Lower lobe of right lung (tissue), 2 donors: ENCODE measurements around the gene ZC3H6. TPM values are rescaled to one million over a fixed set of nuclear protein-coding genes. Genes with fewer than 3 reads are reported as not detected.
"Not testable (repeated sequence)": the region's sequence is repeated elsewhere in the genome, so short reads cannot be mapped to it uniquely, and the experiment has no call there.

Experiments used
- ATAC-seq, 2 donors: fragments of 200-7000 bp; cut with Tn5 transposase; one replicate each; pipeline ENCODE4 v1.9.1; 2020 to 2022; ENCODE audit warnings: mild to moderate bottlenecking in 2 of 2, moderate library complexity in 2 of 2
- DNase-seq: peaks from one replicate; pipeline ENCODE4 v3.0.0-alpha.2; 2020
- H3K27ac ChIP-seq: fragments of 200-600 bp; one replicate; pipeline ENCODE4 v1.8.0; 2022
- H3K27me3 ChIP-seq: fragments of 200-600 bp; one replicate; pipeline ENCODE4 v1.8.0; 2022; ENCODE audit warnings: low read depth
- H3K36me3 ChIP-seq: fragments of 200-600 bp; one replicate; pipeline ENCODE4 v1.8.0; 2022; ENCODE audit warnings: mild to moderate bottlenecking
- H3K4me1 ChIP-seq: fragments of 200-600 bp; one replicate; pipeline ENCODE4 v1.8.0; 2022
- H3K4me3 ChIP-seq: fragments of 200-600 bp; one replicate; pipeline ENCODE4 v1.8.0; 2022; ENCODE audit warnings: mild to moderate bottlenecking
- H3K9me3 ChIP-seq: fragments of 200-600 bp; one replicate; pipeline ENCODE4 v1.8.0; 2022
- intact Hi-C: fragments of 100-400 bp; cut with DNase I; formaldehyde crosslinking; loops from one replicate; pipeline ENCODE4 v1.11.0; 2022
- total RNA-seq: library from RNA; stranded (reverse); fragmentation: NEBNext Ultra II Directional; extraction: Animal tissue kit (Norgen Biotek cat#: 25700); gene quantifications from one replicate; pipeline ENCODE4 v1.2.1, GENCODE V29; 2021
- TF ChIP-seq, protein P1 (sequence below): fragments of 200-600 bp; IDR thresholded peaks from one replicate; pipeline ENCODE4 v1.8.0; 2022; ENCODE audit warnings: antibody characterized with exemption, mild to moderate bottlenecking
- donor health status: DM: no; HTN: yes; CAD: no; lungs with severe emphysema.

ZC3H6 gene
- total RNA-seq, 1 donor from 2014 or later: 18.0 TPM

DNA sequence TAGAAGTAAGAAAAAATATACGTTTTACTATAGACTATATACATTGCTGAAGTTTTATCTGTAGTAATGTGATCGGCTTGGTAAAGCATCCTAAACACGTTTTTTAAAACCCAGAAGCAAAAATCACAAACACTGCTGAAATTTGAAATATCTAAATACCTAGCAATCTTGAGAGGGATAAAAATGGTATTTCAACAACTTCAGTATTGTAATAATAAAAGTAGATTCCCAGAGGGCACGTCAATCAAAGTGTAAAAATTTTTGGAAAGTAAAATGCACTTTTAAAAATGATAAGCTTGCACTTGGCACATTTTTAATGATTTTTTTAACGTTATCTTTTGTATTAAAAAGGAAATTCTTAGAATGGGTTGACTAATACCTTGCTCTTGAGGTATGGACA is 1.6 kb downstream of the ZC3H6 start:
- ATAC-seq (no peak), DNase-seq (no peak)
- Histone ChIP-seq H3K4me3 (peak overlapping the region; percentile 85), H3K9me3 (no peaks in the 10 kb centered on the region), H3K36me3 (no peaks in the 10 kb centered on the region), H3K27ac (no peak overlapping the region), H3K27me3 (no peaks in the 10 kb centered on the region), H3K4me1 (peaks cover 14% of the 10 kb centered on the region)
- intact Hi-C loops: no loop called here
- TF ChIP-seq, protein P1, sequence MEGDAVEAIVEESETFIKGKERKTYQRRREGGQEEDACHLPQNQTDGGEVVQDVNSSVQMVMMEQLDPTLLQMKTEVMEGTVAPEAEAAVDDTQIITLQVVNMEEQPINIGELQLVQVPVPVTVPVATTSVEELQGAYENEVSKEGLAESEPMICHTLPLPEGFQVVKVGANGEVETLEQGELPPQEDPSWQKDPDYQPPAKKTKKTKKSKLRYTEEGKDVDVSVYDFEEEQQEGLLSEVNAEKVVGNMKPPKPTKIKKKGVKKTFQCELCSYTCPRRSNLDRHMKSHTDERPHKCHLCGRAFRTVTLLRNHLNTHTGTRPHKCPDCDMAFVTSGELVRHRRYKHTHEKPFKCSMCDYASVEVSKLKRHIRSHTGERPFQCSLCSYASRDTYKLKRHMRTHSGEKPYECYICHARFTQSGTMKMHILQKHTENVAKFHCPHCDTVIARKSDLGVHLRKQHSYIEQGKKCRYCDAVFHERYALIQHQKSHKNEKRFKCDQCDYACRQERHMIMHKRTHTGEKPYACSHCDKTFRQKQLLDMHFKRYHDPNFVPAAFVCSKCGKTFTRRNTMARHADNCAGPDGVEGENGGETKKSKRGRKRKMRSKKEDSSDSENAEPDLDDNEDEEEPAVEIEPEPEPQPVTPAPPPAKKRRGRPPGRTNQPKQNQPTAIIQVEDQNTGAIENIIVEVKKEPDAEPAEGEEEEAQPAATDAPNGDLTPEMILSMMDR: no peak

DNA sequence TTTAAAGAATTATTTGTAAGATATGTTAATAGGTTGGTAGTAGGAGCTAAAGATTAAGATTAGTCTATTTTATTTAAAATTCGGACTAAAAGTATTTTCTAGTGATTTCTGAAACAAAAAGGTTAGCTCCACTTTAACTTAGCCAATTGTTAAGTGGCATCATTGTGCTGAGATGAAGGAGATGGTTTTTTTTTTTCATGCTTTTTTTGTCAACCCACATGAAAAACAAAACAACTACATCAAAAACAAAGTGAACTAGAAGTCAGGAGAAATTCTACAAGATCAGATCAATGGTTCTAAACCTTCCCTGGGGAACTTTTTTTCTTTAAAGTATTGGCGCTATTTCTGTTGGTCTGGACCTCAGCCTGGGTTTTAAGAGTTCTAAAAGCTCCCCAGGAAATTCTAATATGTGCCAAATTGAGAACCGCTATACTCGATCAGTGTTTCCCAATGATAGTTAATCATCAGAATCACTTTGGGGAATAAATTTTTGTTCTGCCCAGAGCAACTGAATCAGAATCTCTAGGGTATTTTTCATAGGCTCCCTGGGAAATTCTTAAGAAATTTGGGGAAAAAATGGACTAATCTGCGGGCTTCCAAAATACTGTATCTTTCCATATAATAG is 2.3 kb downstream of the ZC3H6 start:
- no peak for ATAC-seq
- DNase-seq: no peak
- H3K9me3 ChIP-seq: no peaks in the 10 kb centered on the region
- H3K4me3 ChIP-seq: no peak overlapping the region
- intact Hi-C loops: no loop called here
- no peak overlapping the region for H3K27ac ChIP-seq
- H3K36me3 ChIP-seq: no peaks in the 10 kb centered on the region
- H3K4me1 ChIP-seq: peaks cover 17% of the 10 kb centered on the region
- TF ChIP-seq, protein P1: no peak
- H3K27me3 ChIP-seq: no peaks in the 10 kb centered on the region

DNA sequence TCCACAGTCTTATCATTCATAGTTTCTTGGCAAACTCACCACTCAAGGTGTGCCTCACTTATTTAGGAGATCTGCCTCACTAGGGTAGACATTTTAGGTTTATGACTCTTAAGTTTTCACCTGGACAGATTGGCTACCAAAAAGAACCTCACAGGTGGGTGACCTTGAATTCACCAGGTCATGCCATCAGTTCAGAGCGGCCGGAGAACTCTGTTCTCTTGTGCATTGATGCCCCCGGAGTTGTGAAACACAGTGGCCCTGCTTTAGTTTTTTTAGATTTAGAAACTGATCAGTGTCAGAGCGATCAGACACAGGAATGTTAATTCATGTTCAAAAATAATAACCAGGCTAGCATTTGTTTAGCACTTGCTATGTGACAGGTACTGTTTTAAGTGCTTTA is 6.7 kb downstream of the ZC3H6 start:
- intact Hi-C loops, H3K27ac ChIP-seq, H3K4me3 ChIP-seq, H3K9me3 ChIP-seq, H3K27me3 ChIP-seq, DNase-seq, H3K36me3 ChIP-seq, ATAC-seq: not testable (repeated sequence)
- H3K4me1 ChIP-seq: peaks cover 13% of the 10 kb centered on the region

DNA sequence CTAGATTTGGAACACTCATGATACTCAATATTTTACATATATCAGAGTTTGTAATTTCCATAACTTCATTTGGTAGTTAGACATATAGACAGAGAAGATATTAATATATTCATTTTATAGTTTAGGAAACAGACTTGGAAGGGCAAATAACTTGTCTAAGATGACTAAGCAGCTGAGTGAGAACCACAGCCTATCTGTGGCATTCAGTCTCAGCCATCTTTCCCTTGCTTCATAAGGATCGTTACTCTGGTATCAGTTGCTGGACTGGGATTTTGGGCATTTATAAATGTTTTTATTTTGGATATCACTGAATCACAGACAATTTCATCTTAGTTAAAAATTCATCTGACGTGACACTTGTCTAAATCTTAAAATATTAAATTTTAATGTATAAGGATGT is 8.1 kb downstream of the ZC3H6 start:
- H3K9me3 ChIP-seq, ATAC-seq, H3K27ac ChIP-seq, H3K36me3 ChIP-seq, intact Hi-C loops, DNase-seq, H3K27me3 ChIP-seq, H3K4me1 ChIP-seq, H3K4me3 ChIP-seq: not testable (repeated sequence)

DNA sequence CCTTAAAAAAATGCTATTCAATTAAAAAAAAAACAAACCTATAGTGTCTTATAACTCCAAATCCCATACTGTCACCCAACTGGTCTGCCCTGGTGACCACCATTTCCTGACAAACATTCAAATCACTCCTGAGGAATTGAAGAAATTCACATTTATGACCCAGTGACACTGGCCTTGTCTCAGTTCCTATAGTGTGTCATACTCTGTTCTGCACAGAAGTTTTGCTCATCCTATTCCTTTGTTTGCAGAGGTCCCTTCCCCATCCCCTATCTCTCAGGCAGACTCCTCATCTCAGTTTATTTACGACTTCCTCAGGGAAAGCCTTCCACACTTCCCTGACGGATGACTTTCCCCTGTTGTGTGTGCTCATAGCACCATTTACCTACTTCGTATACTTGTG is 14.7 kb downstream of the ZC3H6 start:
- ATAC-seq (no peak), DNase-seq (no peak)
- no peaks in the 10 kb centered on the region for H3K9me3 ChIP-seq
- no peaks in the 10 kb centered on the region for H3K36me3 ChIP-seq
- no peaks in the 10 kb centered on the region for H3K27me3 ChIP-seq
- H3K4me3 ChIP-seq: no peak overlapping the region
- intact Hi-C loops: no loop called here
- no peaks in the 10 kb centered on the region for H3K4me1 ChIP-seq
- TF ChIP-seq, protein P1: no peak
- no peak overlapping the region for H3K27ac ChIP-seq

DNA sequence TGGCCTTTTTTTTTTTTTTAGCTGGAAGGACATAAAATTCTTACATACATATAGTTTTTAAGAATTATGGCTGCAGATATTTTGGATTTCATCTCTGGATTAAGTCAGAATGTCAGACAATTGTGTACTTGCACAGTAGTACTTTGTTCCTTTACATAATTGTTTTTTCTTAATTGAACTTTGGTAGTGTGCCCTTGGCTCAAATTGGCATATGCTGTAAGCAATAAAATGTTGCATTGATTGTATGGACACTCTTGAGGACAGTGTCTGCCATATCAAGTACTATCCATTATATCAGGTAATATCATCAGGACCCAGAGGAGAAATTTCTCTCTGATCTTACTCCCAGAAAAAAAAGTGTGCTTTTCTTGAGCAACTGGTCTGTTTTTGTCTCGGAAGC is 15.3 kb downstream of the ZC3H6 start:
- ATAC-seq (no peak), DNase-seq (no peak)
- Histone ChIP-seq H3K36me3 (no peaks in the 10 kb centered on the region), H3K27ac (no peak overlapping the region), H3K4me3 (no peak overlapping the region), H3K4me1 (no peaks in the 10 kb centered on the region), H3K9me3 (no peaks in the 10 kb centered on the region), H3K27me3 (no peaks in the 10 kb centered on the region)
- intact Hi-C loops: no loop called here
- TF ChIP-seq, protein P1: no peak
